ENCODE results near the gene RSL1D1. TPM values are rescaled to one million over a fixed set of nuclear protein-coding genes. Genes with fewer than 3 reads are reported as not detected.

RSL1D1 gene
- total and polyA plus RNA-seq, 9 of the 15 experiments (the other 6 are each of a cell fraction or from before 2014, with no cell fraction given) = 259 to 753 (median 373) TPM

GRCh38 chr16:11851294-11852091, at the start of gene RSL1D1 (continued):
- TF ChIP-seq ZNF12 (CRISPR knock-in tag; IDR thresholded peaks at IDR 0.05) (0 out of 2 replicates have a peak, but pooled peaks have one; percentile 13), RBM15 (IDR thresholded peaks at IDR 0.05; ENCODE audit: insufficient read depth, low read length) (no peak), SAFB2 (IDR thresholded peaks at IDR 0.05; ENCODE audit: borderline replicate concordance, low read depth, low read length, severe bottlenecking) (no peak), TAF1 (IDR thresholded peaks at IDR 0.05; ENCODE audit: control insufficient read depth, extremely low read depth, insufficient read depth, low read length, severe bottlenecking) (peak; percentile 96), SAP30 (IDR thresholded peaks at IDR 0.05; ENCODE audit: borderline replicate concordance, insufficient read depth, low read depth, low read length, poor library complexity, severe bottlenecking) (peak; percentile 74), ZFX (CRISPR knock-in tag; IDR thresholded peaks at IDR 0.05) (peak; percentile 86), ESRRA (IDR thresholded peaks at IDR 0.05; ENCODE audit: borderline replicate concordance, low read depth) (peak; percentile 29), HMGN3 (IDR thresholded peaks at IDR 0.05; ENCODE audit: borderline replicate concordance, extremely low read depth, insufficient read length, low read depth, low read length) (peak; percentile 46), RBM14 (IDR thresholded peaks at IDR 0.05; ENCODE audit: borderline replicate concordance, insufficient read depth, low read depth, low read length) (no peak), ZNF384 (IDR thresholded peaks at IDR 0.05; ENCODE audit: low read depth, low read length) (no peak), FOXP1 (CRISPR knock-in tag; IDR thresholded peaks at IDR 0.05) (no peak; the same call in 1 of the 2 replicates)
- TF ChIP-seq, protein P1, sequence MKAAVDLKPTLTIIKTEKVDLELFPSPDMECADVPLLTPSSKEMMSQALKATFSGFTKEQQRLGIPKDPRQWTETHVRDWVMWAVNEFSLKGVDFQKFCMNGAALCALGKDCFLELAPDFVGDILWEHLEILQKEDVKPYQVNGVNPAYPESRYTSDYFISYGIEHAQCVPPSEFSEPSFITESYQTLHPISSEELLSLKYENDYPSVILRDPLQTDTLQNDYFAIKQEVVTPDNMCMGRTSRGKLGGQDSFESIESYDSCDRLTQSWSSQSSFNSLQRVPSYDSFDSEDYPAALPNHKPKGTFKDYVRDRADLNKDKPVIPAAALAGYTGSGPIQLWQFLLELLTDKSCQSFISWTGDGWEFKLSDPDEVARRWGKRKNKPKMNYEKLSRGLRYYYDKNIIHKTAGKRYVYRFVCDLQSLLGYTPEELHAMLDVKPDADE (conservative IDR thresholded peaks at IDR 0.05; ENCODE audit: control insufficient read depth, low read depth, low read length) = peak; percentile 52; the same call in 1 of the 2 replicates
- TF ChIP-seq, protein P2, sequence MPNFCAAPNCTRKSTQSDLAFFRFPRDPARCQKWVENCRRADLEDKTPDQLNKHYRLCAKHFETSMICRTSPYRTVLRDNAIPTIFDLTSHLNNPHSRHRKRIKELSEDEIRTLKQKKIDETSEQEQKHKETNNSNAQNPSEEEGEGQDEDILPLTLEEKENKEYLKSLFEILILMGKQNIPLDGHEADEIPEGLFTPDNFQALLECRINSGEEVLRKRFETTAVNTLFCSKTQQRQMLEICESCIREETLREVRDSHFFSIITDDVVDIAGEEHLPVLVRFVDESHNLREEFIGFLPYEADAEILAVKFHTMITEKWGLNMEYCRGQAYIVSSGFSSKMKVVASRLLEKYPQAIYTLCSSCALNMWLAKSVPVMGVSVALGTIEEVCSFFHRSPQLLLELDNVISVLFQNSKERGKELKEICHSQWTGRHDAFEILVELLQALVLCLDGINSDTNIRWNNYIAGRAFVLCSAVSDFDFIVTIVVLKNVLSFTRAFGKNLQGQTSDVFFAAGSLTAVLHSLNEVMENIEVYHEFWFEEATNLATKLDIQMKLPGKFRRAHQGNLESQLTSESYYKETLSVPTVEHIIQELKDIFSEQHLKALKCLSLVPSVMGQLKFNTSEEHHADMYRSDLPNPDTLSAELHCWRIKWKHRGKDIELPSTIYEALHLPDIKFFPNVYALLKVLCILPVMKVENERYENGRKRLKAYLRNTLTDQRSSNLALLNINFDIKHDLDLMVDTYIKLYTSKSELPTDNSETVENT (CRISPR knock-in tag; IDR thresholded peaks at IDR 0.05) = peak; percentile 7; the same call in 1 of the 2 replicates
- TF ChIP-seq, protein P3, sequence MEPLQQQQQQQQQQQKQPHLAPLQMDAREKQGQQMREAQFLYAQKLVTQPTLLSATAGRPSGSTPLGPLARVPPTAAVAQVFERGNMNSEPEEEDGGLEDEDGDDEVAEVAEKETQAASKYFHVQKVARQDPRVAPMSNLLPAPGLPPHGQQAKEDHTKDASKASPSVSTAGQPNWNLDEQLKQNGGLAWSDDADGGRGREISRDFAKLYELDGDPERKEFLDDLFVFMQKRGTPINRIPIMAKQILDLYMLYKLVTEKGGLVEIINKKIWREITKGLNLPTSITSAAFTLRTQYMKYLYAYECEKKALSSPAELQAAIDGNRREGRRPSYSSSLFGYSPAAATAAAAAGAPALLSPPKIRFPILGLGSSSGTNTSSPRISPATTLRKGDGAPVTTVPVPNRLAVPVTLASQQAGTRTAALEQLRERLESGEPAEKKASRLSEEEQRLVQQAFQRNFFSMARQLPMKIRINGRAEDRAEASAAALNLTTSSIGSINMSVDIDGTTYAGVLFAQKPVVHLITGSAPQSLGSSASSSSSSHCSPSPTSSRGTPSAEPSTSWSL (CRISPR knock-in tag; IDR thresholded peaks at IDR 0.05; ENCODE audit: borderline replicate concordance) = no peak
- TF ChIP-seq, protein P4, sequence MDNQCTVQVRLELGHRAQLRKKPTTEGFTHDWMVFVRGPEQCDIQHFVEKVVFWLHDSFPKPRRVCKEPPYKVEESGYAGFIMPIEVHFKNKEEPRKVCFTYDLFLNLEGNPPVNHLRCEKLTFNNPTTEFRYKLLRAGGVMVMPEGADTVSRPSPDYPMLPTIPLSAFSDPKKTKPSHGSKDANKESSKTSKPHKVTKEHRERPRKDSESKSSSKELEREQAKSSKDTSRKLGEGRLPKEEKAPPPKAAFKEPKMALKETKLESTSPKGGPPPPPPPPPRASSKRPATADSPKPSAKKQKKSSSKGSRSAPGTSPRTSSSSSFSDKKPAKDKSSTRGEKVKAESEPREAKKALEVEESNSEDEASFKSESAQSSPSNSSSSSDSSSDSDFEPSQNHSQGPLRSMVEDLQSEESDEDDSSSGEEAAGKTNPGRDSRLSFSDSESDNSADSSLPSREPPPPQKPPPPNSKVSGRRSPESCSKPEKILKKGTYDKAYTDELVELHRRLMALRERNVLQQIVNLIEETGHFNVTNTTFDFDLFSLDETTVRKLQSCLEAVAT (IDR thresholded peaks at IDR 0.05) = peak in 1 of 2 experiments; percentile 76; a peak in 1 of 4 replicates
- TF ChIP-seq, protein P5, sequence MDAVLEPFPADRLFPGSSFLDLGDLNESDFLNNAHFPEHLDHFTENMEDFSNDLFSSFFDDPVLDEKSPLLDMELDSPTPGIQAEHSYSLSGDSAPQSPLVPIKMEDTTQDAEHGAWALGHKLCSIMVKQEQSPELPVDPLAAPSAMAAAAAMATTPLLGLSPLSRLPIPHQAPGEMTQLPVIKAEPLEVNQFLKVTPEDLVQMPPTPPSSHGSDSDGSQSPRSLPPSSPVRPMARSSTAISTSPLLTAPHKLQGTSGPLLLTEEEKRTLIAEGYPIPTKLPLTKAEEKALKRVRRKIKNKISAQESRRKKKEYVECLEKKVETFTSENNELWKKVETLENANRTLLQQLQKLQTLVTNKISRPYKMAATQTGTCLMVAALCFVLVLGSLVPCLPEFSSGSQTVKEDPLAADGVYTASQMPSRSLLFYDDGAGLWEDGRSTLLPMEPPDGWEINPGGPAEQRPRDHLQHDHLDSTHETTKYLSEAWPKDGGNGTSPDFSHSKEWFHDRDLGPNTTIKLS (IDR thresholded peaks at IDR 0.05; ENCODE audit: borderline replicate concordance, low read depth) = peak; percentile 59; the same call in 1 of the 2 replicates

All from K562 (cell line).